H9 (cell line): Measurements from ENCODE around the gene TENT5A. TPM values are rescaled to one million over a fixed set of nuclear protein-coding genes. Genes with fewer than 3 reads are reported as not detected.

Source experiments
- DNase-seq: peaks from one replicate; pipeline ENCODE4 v3.0.0-alpha.2; 2017
- H2AFZ ChIP-seq: one replicate; pipeline ENCODE4 v1.6.1; 2013; ENCODE audit warnings: mild to moderate bottlenecking, low read length, control low read depth, moderate library complexity
- H2AK5ac ChIP-seq: 2 replicates; pipeline ENCODE4 v1.6.1; 2013; ENCODE audit warnings: low read length, control low read depth, mixed read lengths; ENCODE audit not compliant: insufficient read length
- H2BK120ac ChIP-seq: one replicate; pipeline ENCODE4 v1.6.1; 2013; ENCODE audit warnings: low read depth, mild to moderate bottlenecking, low read length, control low read depth, inconsistent platforms; ENCODE audit not compliant: poor library complexity, severe bottlenecking
- H2BK12ac ChIP-seq: 2 replicates; pipeline ENCODE4 v1.6.1; 2013; ENCODE audit warnings: low read length, control low read depth, mixed read lengths, low read depth; ENCODE audit not compliant: insufficient read length
- H2BK15ac ChIP-seq: 2 replicates; pipeline ENCODE4 v1.6.1; 2013; ENCODE audit warnings: low read depth, low read length, control low read depth
- H2BK20ac ChIP-seq: one replicate; pipeline ENCODE4 v1.6.1; 2013; ENCODE audit warnings: low read depth, mild to moderate bottlenecking, low read length, control low read depth, inconsistent platforms; ENCODE audit not compliant: poor library complexity, severe bottlenecking
- H2BK5ac ChIP-seq: 2 replicates; pipeline ENCODE4 v1.6.1; 2013; ENCODE audit warnings: low read length, control low read depth, mixed read lengths; ENCODE audit not compliant: insufficient read length
- H3K14ac ChIP-seq: 2 replicates; pipeline ENCODE4 v1.6.1; 2013; ENCODE audit warnings: low read length, control low read depth; ENCODE audit not compliant: insufficient read depth
- H3K18ac ChIP-seq: 2 replicates; pipeline ENCODE4 v1.6.1; 2013; ENCODE audit warnings: low read depth, mild to moderate bottlenecking, mixed read lengths, low read length, control low read depth; ENCODE audit not compliant: insufficient read length
- H3K23ac ChIP-seq: 2 replicates; pipeline ENCODE4 v1.6.1; 2013; ENCODE audit warnings: low read length, control low read depth, mixed read lengths, low read depth; ENCODE audit not compliant: insufficient read length
- H3K23me2 ChIP-seq: 2 replicates; pipeline ENCODE4 v1.6.1; 2013; ENCODE audit warnings: low read depth, mild to moderate bottlenecking, mixed read lengths, low read length, control low read depth; ENCODE audit not compliant: insufficient read length, poor library complexity, severe bottlenecking
- H3K27ac ChIP-seq: 2 replicates; pipeline ENCODE4 v1.5.1; 2013; ENCODE audit warnings: low read length, control low read depth, mixed read lengths, low read depth; ENCODE audit not compliant: insufficient read length
- H3K27me3 ChIP-seq: 2 replicates; pipeline ENCODE4 v1.6.1; 2013; ENCODE audit warnings: low read length, control low read depth, inconsistent platforms; ENCODE audit not compliant: insufficient read depth
- H3K4ac ChIP-seq: 2 replicates; pipeline ENCODE4 v1.6.1; 2013; ENCODE audit warnings: low read depth, mild to moderate bottlenecking, control low read depth, inconsistent platforms, low read length, moderate library complexity
- H3K4me1 ChIP-seq: 2 replicates; pipeline ENCODE4 v1.6.1; 2013; ENCODE audit warnings: low read length, control low read depth, inconsistent platforms; ENCODE audit not compliant: insufficient read depth
- H3K4me2 ChIP-seq: 2 replicates; pipeline ENCODE4 v1.6.1; 2013; ENCODE audit warnings: low read length, control low read depth, mixed read lengths; ENCODE audit not compliant: insufficient read length, insufficient read depth
- H3K56ac ChIP-seq: 2 replicates; pipeline ENCODE4 v1.6.1; 2013; ENCODE audit warnings: low read depth, mild to moderate bottlenecking, mixed read lengths, low read length, control low read depth; ENCODE audit not compliant: insufficient read length
- H3K79me1 ChIP-seq: 2 replicates; pipeline ENCODE4 v1.6.1; 2013; ENCODE audit warnings: low read depth, mild to moderate bottlenecking, moderate library complexity, low read length, control low read depth, inconsistent platforms; ENCODE audit not compliant: insufficient read depth, poor library complexity, severe bottlenecking
- H3K79me2 ChIP-seq: 2 replicates; pipeline ENCODE4 v1.6.1; 2013; ENCODE audit warnings: low read length, control low read depth, inconsistent platforms; ENCODE audit not compliant: insufficient read depth
- H3K9ac ChIP-seq: 2 replicates; pipeline ENCODE4 v1.6.1; 2013; ENCODE audit warnings: low read length, control low read depth, mixed read lengths; ENCODE audit not compliant: insufficient read length; ENCODE audit errors: extremely low read depth
- H3K9me3 ChIP-seq: one replicate; pipeline ENCODE4 v1.6.1; 2013; ENCODE audit warnings: low read depth, low read length, inconsistent platforms; ENCODE audit not compliant: control insufficient read depth
- H3T11ph ChIP-seq: one replicate; pipeline ENCODE4 v1.6.1; 2013; ENCODE audit warnings: mild to moderate bottlenecking, low read length, control low read depth, inconsistent platforms
- H4K20me1 ChIP-seq: one replicate; pipeline ENCODE4 v1.6.1; 2013; ENCODE audit not compliant: control insufficient read depth, insufficient read length, insufficient read depth
- H4K5ac ChIP-seq: 2 replicates; pipeline ENCODE4 v1.6.1; 2013; ENCODE audit warnings: low read depth, mild to moderate bottlenecking, mixed read lengths, low read length, control low read depth; ENCODE audit not compliant: insufficient read length
- H4K8ac ChIP-seq: replicated peaks from 2 replicates; pipeline ENCODE4 v1.6.1; 2013; ENCODE audit warnings: low read length, control low read depth, mixed read lengths, low read depth; ENCODE audit not compliant: insufficient read length
- H4K91ac ChIP-seq: 2 replicates; pipeline ENCODE4 v1.6.1; 2013; ENCODE audit warnings: low read depth, mild to moderate bottlenecking, moderate library complexity, mixed read lengths, low read length, control low read depth; ENCODE audit not compliant: insufficient read length
- H3K27ac Mint-ChIP-seq, 3 experiments: 2 replicates in 2 of 3; 3 replicates in 1 of 3; pipeline ENCODE4 v1.8.0; 2020 to 2021; ENCODE audit warnings: mixed read lengths in 3 of 3, mild to moderate bottlenecking in 1 of 3, moderate library complexity in 1 of 3
- H3K27me3 Mint-ChIP-seq: 2 replicates; pipeline ENCODE4 v1.8.0; 2021; ENCODE audit warnings: low read depth, mild to moderate bottlenecking, moderate library complexity, mixed read lengths
- H3K36me3 Mint-ChIP-seq, 3 experiments: 2 replicates in 2 of 3; 3 replicates in 1 of 3; pipeline ENCODE4 v1.8.0; 2020 to 2021; ENCODE audit warnings: low read depth in 3 of 3, mixed read lengths in 3 of 3; ENCODE audit not compliant: insufficient read depth in 1 of 3
- H3K4me1 Mint-ChIP-seq, 2 experiments: 2 replicates each; pipeline ENCODE4 v1.8.0; 2020; ENCODE audit warnings: mixed read lengths in 2 of 2
- H3K4me3 Mint-ChIP-seq, 2 experiments: 2 replicates in 1 of 2; 3 replicates in 1 of 2; pipeline ENCODE4 v1.8.0; 2020 to 2021; ENCODE audit warnings: mild to moderate bottlenecking in 2 of 2, mixed read lengths in 2 of 2, moderate library complexity in 1 of 2
- H3K9me3 Mint-ChIP-seq, 2 experiments: 2 replicates in 1 of 2; 3 replicates in 1 of 2; pipeline ENCODE4 v1.8.0; 2020; ENCODE audit warnings: mild to moderate bottlenecking in 2 of 2, mixed read lengths in 2 of 2, moderate library complexity in 1 of 2
- WGBS: extraction: QIAGEN DNeasy Blood & Tissue Kit; methylation state at CpG from one replicate; pipeline ENCODE4 v1.1.7; 2013; ENCODE audit warnings: missing lambda C conversion rate, low lambda C conversion rate, mixed read lengths; ENCODE audit not compliant: insufficient read length; ENCODE audit errors: extremely low coverage; 5-methylcytosine and 5-hydroxymethylcytosine counted together
- total RNA-seq: library from RNA; stranded (reverse); gene quantifications from 2 replicates; pipeline ENCODE4 v1.2.1, GENCODE V29; 2021
- TF ChIP-seq, protein P1 (sequence below): fragments of 200-600 bp; sonication (generic); conservative IDR thresholded peaks from 3 replicates; pipeline ENCODE4 v1.8.0; 2021; ENCODE audit warnings: antibody characterized with exemption, mild to moderate bottlenecking

The TENT5A gene
- total RNA-seq, 1 experiment from 2014 or later, result 1.4 TPM

DNA sequence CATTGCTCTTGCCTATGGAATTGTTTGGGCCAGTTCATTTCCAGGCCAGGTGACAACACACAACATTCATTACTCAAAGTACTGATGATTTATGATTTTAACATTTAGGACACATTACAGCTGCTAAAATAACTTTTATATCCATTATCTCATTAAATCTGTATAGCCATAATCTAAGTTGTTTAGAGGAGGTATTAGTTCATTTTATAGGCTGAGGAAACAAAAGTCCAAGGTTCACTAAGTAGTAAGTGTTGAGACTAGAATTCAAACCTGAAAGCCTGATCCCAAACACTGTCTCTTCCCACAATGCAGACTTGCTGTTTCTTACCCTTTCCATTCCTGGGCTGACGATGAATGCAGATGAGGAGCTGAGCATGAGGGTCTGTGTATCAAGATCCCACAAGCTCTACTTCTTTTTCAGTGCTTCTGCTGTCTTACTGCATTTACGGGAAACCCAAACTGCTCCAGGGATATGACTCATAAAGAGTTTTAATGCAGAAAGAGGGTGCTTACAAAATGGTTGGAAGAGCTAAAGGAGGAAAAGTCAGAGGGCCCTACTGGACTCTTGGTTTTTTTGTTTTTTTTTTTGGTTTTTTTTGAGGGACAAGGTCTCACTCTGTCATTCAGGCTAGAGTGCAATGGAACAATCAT lies 17.9 kb downstream of the TENT5A start:
- peaks cover 5 to 6% of the 10 kb centered on the region in 2 experiments; a peak in 3 of 5 replicates for H3K9me3 Mint-ChIP-seq
- TF ChIP-seq, protein P1, sequence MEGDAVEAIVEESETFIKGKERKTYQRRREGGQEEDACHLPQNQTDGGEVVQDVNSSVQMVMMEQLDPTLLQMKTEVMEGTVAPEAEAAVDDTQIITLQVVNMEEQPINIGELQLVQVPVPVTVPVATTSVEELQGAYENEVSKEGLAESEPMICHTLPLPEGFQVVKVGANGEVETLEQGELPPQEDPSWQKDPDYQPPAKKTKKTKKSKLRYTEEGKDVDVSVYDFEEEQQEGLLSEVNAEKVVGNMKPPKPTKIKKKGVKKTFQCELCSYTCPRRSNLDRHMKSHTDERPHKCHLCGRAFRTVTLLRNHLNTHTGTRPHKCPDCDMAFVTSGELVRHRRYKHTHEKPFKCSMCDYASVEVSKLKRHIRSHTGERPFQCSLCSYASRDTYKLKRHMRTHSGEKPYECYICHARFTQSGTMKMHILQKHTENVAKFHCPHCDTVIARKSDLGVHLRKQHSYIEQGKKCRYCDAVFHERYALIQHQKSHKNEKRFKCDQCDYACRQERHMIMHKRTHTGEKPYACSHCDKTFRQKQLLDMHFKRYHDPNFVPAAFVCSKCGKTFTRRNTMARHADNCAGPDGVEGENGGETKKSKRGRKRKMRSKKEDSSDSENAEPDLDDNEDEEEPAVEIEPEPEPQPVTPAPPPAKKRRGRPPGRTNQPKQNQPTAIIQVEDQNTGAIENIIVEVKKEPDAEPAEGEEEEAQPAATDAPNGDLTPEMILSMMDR, result no peak
- WGBS, result no CpG with 5 or more reads among the region's 2 CpGs

More for the DNA sequence above, 17.9 kb downstream of the TENT5A start:
- Histone ChIP-seq H3K14ac (no peak overlapping the region), H2BK120ac (no peak overlapping the region), H2BK12ac (no peak overlapping the region), H3K4ac (no peak overlapping the region), H3K9me3 (no peaks in the 10 kb centered on the region), H3K79me2 (no peaks in the 10 kb centered on the region), H4K91ac (no peak overlapping the region), H3K27ac (no peak overlapping the region), H2AFZ (no peak overlapping the region), H3T11ph (no peak overlapping the region), H2AK5ac (no peak overlapping the region), H2BK5ac (no peak overlapping the region), H4K5ac (no peak overlapping the region), H3K4me1 (no peaks in the 10 kb centered on the region), H3K23me2 (no peaks in the 10 kb centered on the region), H3K23ac (no peak overlapping the region), H2BK15ac (no peak overlapping the region), H3K27me3 (no peaks in the 10 kb centered on the region), H2BK20ac (no peak overlapping the region), H3K56ac (no peak overlapping the region), H3K18ac (no peak overlapping the region), H3K9ac (no peak overlapping the region), H3K4me2 (no peak overlapping the region), H3K79me1 (no peaks in the 10 kb centered on the region), H4K20me1 (no peaks in the 10 kb centered on the region), H4K8ac (no peak overlapping the region)
- no peak overlapping the region for H3K27ac Mint-ChIP-seq
- H3K36me3 Mint-ChIP-seq, result no peaks in the 10 kb centered on the region; a peak in 1 of 7 replicates
- H3K4me3 Mint-ChIP-seq, result no peak overlapping the region
- H3K27me3 Mint-ChIP-seq, result no peaks in the 10 kb centered on the region
- DNase-seq, result no peak
- peaks cover 5 to 14% of the 10 kb centered on the region in 2 experiments; a peak in 2 of 4 replicates for H3K4me1 Mint-ChIP-seq
